Mesothelial cell of epicardium (in vitro differentiated cells): Measurements from ENCODE around the gene FOXK1. TPM values are rescaled to one million over a fixed set of nuclear protein-coding genes. Genes with fewer than 3 reads are reported as not detected.

Experiments
- DNase-seq, 2 experiments: peaks; one replicate each; pipeline ENCODE4 v3.0.0; 2021; ENCODE audit warnings: low spot score in 2 of 2; ENCODE audit not compliant: unreplicated experiment in 2 of 2
- H3K27ac Mint-ChIP-seq: 2 replicates; pipeline ENCODE4 v1.8.0; 2021; ENCODE audit warnings: mixed read lengths
- H3K27me3 Mint-ChIP-seq: 2 replicates; pipeline ENCODE4 v1.8.0; 2021; ENCODE audit warnings: low read depth, mixed read lengths
- H3K36me3 Mint-ChIP-seq: 2 replicates; pipeline ENCODE4 v1.8.0; 2021; ENCODE audit warnings: mixed read lengths
- H3K4me1 Mint-ChIP-seq: 2 replicates; pipeline ENCODE4 v1.8.0; 2021; ENCODE audit warnings: mixed read lengths
- H3K4me3 Mint-ChIP-seq: 2 replicates; pipeline ENCODE4 v1.8.0; 2021; ENCODE audit warnings: mild to moderate bottlenecking, moderate library complexity, mixed read lengths
- H3K9me3 Mint-ChIP-seq: 2 replicates; pipeline ENCODE4 v1.8.0; 2021; ENCODE audit warnings: mixed read lengths
- CTCF ChIP-seq: fragments of 200-600 bp; sonication (generic); IDR thresholded peaks from one replicate; pipeline ENCODE4 v1.5.0; 2021; ENCODE audit warnings: antibody characterized with exemption; ENCODE audit not compliant: unreplicated experiment
- total RNA-seq: library from RNA; stranded (reverse); gene quantifications from 3 replicates; pipeline ENCODE4 v1.2.1, GENCODE V29; 2021

The FOXK1 gene
- total RNA-seq, 1 donor from 2014 or later, result 57.3 TPM

- no peak for TF ChIP-seq CTCF
- Mint-ChIP-seq H3K36me3 (peaks cover 33% of the 10 kb centered on the region), H3K27ac (peak overlapping the region; percentile 99), H3K4me3 (peak overlapping the region; percentile 51), H3K9me3 (no peaks in the 10 kb centered on the region), H3K27me3 (no peaks in the 10 kb centered on the region), H3K4me1 (peaks cover 41% of the 10 kb centered on the region)
- no peak for DNase-seq
Observed at GRCh38 chr7:4745971-4746919, 64.2 kb downstream of the FOXK1 start.

DNA sequence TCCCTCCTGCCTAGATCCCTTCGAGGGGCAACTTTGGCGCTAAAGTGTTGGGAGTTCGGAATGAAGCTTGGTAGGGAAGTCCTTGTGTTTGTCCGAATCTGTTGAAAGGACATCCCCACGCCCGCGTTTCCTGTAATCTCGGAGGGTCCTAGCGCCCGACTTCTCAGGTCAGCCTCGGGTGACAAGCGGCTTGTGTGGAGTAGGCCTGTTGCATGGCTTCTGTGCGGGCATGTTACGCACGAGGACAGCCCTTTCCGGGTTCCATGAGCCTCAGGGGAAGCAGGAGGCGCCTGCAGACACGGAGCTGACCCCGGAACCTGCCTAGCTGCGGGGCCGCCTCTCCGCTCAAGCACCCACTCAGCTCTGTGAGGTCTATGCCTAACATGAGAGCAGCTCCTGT is 64.9 kb downstream of the FOXK1 start:
- no peak for DNase-seq
- Mint-ChIP-seq H3K27ac (peak overlapping the region; percentile 90), H3K4me3 (no peak overlapping the region), H3K4me1 (peaks cover 41% of the 10 kb centered on the region), H3K36me3 (peaks cover 28% of the 10 kb centered on the region), H3K27me3 (no peaks in the 10 kb centered on the region), H3K9me3 (no peaks in the 10 kb centered on the region)
- TF ChIP-seq CTCF, result no peak

GRCh38 chr7:4747746-4748145 is 65.7 kb downstream of the FOXK1 start:
- H3K36me3 Mint-ChIP-seq, result peaks cover 22% of the 10 kb centered on the region
- no peak for DNase-seq
- H3K27ac Mint-ChIP-seq, result peak overlapping the region; percentile 74
- TF ChIP-seq CTCF, result no peak
- H3K4me1 Mint-ChIP-seq, result peaks cover 41% of the 10 kb centered on the region
- no peak overlapping the region for H3K4me3 Mint-ChIP-seq
- H3K27me3 Mint-ChIP-seq, result no peaks in the 10 kb centered on the region
- no peaks in the 10 kb centered on the region for H3K9me3 Mint-ChIP-seq

DNA sequence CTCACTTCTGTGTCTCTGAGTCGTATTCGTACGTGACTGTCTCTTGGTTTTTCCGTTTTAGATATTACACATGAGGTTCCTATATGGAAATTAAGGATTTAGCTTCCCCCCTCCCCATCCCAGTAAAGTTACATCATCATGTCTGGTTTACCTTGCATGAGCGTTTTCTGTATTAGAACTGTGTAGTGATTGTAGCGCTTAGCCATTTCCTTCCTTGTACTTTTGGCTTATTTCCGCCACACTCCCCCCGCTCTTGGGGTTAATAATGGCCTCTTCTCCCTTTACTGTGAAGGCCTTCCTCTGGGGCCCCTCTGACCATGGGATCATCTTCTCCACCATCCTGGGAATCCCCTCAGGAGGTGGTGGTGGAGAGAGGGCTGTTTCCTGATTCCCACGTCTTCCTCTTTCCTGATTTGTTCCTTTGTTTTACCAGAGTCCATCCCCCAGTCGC is 66.2 kb downstream of the FOXK1 start:
- H3K4me1 Mint-ChIP-seq, result peaks cover 40% of the 10 kb centered on the region
- no peaks in the 10 kb centered on the region for H3K9me3 Mint-ChIP-seq
- H3K27ac Mint-ChIP-seq, result peak overlapping the region; percentile 74
- DNase-seq, result no peak
- TF ChIP-seq CTCF, result no peak
- H3K27me3 Mint-ChIP-seq, result no peaks in the 10 kb centered on the region
- no peak overlapping the region for H3K4me3 Mint-ChIP-seq
- peaks cover 20% of the 10 kb centered on the region for H3K36me3 Mint-ChIP-seq

DNA sequence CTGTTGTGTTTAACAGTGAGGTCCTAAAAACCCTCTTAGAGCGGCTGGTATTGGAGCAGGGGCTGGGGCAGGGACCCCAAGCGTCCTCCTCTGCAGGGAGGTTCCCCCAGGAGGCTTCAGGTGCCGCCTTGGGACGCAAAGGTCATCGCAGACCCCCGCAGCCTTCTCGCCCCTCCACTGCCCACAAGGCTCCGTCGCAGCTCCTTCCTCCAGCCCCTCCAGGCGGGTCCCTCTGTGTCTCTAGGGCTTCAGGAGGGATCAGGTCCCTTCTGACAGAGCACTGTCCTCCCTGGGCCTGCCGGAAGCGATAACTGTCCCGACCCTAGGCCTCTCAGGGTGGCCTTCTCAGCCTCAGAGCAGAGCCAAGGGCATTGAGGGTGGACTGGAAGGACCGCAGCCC is 67.3 kb downstream of the FOXK1 start:
- H3K4me3 Mint-ChIP-seq, result no peak overlapping the region
- DNase-seq, result no peak
- no peak for TF ChIP-seq CTCF
- peaks cover 19% of the 10 kb centered on the region for H3K36me3 Mint-ChIP-seq
- H3K27me3 Mint-ChIP-seq, result no peaks in the 10 kb centered on the region
- H3K4me1 Mint-ChIP-seq, result peaks cover 29% of the 10 kb centered on the region
- peak overlapping the region; percentile 79 for H3K27ac Mint-ChIP-seq
- no peaks in the 10 kb centered on the region for H3K9me3 Mint-ChIP-seq
